Ectodermal cell (in vitro differentiated cells): Measurements from ENCODE around the gene SMR3A.

ENCODE experiments used
- H3K27ac ChIP-seq: 2 replicates; pipeline ENCODE4 v1.7.0; 2013; ENCODE audit warnings: mild to moderate bottlenecking, low read depth, low read length; ENCODE audit not compliant: insufficient read depth, poor library complexity, severe bottlenecking
- H3K27me3 ChIP-seq: 2 replicates; pipeline ENCODE4 v1.7.0; 2013; ENCODE audit warnings: mild to moderate bottlenecking, low read length; ENCODE audit not compliant: insufficient read depth, control insufficient read depth, poor library complexity, severe bottlenecking
- H3K36me3 ChIP-seq: one replicate; pipeline ENCODE4 v1.7.0; 2013; ENCODE audit warnings: low read length; ENCODE audit not compliant: control insufficient read depth, insufficient read depth
- H3K4me1 ChIP-seq: one replicate; pipeline ENCODE4 v1.7.0; 2013; ENCODE audit warnings: low read length; ENCODE audit not compliant: control insufficient read depth, insufficient read depth
- H3K4me3 ChIP-seq: 2 replicates; pipeline ENCODE4 v1.7.0; 2013; ENCODE audit warnings: low read depth, low read length, control low read depth; ENCODE audit not compliant: insufficient read depth
- H3K9me3 ChIP-seq: 2 replicates; pipeline ENCODE4 v1.7.0; 2013; ENCODE audit warnings: mild to moderate bottlenecking, low read length, moderate library complexity; ENCODE audit not compliant: control insufficient read depth
- WGBS, 2 experiments: methylation state at CpG; one replicate each; pipeline ENCODE4 v1.1.7; 2013; ENCODE audit warnings: missing lambda C conversion rate in 2 of 2; 5-methylcytosine and 5-hydroxymethylcytosine counted together

SMR3A gene

GRCh38 chr4:70405765-70406164 lies 45.2 kb downstream of the SMR3A start:
- Histone ChIP-seq H3K9me3 (no peaks in the 10 kb centered on the region), H3K4me1 (no peaks in the 10 kb centered on the region), H3K4me3 (no peak overlapping the region), H3K27me3 (no peaks in the 10 kb centered on the region), H3K27ac (no peak overlapping the region), H3K36me3 (no peaks in the 10 kb centered on the region)
- WGBS, 2 experiments: 84 to 91% methylated on average over 5 of the region's 6 CpGs
